Activated gamma-delta T cell treated with anti-CD3 and anti-CD28 coated beads, Interleukin-2, amount 50 U/mL, for 16 hours (primary cell): Measurements from ENCODE around the gene KLF2.
A peak's percentile ranks its signal among the peaks of the same experiment; 100 is the strongest.

Source experiments
- DNase-seq: peaks from one replicate; pipeline ENCODE4 v3.0.0-alpha.2; 2020; ENCODE audit warnings: low read depth

The KLF2 gene

DNA sequence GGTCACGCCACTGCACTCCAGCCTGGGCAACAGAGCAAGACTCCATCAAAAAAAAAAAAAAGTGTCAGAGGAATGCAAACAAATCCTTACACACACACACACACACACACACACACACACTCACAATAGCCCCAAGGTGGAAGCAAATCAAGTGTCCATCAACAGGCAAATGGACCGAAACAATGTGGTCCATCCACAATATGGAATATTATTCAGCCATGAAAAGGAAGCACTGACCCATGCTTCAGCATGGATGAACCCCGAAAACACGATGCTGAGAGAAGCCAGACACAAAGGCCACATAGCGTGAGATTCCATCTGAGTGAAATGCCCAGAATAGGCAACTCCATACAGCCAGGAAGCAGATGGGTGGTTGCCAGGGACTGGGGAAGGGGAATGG is 16.5 kb upstream of the KLF2 start:
- DNase-seq: no peak

GRCh38 chr19:16309643-16310042 is 15.0 kb upstream of the KLF2 start:
- no peak for DNase-seq

DNA sequence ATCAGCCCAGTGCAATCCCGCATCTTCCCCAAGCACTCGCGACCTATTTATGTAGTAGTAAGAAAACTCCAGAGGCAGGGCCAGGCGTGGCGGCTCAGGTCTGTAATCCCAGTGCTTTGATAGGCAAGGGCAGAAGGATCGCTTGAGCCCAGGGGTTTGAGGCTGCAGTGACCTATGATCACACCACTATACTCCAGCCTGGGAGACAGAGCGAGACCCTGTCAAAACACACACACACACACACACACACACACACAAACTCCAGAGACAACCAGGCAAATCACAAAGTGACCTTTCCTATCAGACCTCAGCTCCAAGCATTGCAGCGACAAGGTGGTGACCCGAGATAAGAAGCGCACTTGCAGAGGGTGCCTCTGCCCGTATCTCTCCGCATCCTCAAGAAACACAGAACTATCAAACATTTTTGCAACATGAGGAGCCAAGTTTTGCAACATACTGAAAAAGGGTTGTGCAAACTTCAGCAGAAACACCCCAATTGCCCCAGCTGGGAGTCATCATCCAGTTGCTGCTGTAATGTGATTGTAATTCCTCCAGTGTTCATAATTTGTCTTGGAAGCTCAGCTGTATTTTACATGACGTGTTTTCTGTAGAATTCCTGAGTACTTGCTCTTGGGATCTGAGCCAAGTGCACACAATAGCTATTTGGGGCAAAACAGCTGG is 8.7 kb upstream of the KLF2 start:
- no peak for DNase-seq

DNA sequence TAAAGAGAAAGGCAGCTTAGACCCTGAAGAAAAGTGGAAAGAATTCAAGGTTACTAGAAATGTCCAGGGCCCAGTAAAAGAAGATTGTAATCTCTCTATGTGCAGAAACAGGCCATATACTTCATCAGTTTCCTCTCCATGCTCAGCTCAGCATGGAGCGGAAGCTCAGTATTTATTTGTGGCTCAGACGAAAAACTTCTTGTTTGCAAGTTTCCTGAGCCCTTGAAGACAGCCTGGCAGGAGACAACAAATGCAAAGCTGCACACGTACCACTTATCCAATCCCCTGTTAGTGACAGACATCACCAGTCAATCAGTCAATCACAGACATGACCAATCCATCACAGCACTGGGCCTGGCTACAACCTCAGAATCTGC is 8.1 kb upstream of the KLF2 start:
- no peak for DNase-seq

DNA sequence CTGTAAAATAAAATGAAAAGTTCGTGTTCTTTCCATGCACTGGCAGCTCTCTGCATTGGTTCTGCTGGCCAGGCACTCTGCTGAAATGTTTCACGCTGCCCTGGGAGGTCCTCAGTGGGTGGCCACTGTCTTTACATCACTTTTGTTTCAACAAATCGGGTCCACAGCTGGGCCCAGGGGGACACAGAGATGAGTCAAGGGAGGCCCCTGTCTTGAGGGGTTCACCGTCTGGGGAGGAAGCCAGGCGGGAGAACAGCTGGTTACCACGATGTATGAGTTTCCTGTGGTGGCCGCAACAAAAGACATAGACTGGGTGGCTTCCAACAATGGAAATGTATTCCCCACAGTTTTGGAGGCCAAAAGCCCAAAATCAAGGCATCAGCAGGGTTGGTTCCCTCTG is 5.1 kb upstream of the KLF2 start:
- DNase-seq: no peak

DNA sequence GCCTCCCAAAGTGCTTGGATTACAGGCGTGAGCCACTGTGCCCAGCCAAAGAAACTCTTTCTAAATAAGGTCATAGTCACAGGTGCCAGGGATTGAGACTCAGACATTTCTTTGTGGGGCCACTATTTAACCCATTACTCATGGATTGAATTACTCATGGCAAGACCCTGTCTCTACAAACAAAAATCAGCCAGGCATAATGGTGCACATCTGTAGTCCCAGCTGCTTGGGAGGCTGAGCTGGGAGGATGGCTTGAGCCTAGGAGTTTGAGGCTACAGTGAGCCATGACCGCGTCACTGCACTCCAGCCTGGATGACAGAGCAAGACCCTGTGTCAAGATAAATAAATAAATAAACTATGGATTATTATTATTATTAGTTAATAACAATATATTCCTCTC is 3.6 kb upstream of the KLF2 start:
- DNase-seq: no peak

DNA sequence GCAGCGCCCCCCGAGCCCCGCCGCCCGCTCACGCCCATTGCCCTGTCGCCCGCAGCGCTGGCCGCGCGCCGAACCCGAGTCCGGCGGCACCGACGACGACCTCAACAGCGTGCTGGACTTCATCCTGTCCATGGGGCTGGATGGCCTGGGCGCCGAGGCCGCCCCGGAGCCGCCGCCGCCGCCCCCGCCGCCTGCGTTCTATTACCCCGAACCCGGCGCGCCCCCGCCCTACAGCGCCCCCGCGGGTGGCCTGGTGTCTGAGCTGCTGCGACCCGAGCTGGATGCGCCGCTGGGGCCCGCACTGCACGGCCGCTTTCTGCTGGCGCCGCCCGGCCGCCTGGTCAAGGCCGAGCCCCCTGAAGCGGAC is 518 bp downstream of the KLF2 start:
- DNase-seq: no peak

GRCh38 chr19:16325641-16326400 is 1.2 kb downstream of the KLF2 start:
- DNase-seq: no peak

GRCh38 chr19:16326401-16327168 is 2.0 kb downstream of the KLF2 start:
- DNase-seq: no peak

DNA sequence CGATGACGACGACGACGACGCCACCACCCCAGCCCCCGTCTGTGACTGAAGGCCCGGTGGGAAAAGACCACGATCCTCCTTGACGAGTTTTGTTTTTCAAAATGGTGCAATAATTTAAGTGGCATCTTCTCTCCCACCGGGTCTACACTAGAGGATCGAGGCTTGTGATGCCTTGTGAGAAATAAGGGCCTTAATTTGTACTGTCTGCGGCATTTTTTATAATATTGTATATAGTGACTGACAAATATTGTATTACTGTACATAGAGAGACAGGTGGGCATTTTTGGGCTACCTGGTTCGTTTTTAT is 2.5 kb downstream of the KLF2 start:
- no peak for DNase-seq

DNA sequence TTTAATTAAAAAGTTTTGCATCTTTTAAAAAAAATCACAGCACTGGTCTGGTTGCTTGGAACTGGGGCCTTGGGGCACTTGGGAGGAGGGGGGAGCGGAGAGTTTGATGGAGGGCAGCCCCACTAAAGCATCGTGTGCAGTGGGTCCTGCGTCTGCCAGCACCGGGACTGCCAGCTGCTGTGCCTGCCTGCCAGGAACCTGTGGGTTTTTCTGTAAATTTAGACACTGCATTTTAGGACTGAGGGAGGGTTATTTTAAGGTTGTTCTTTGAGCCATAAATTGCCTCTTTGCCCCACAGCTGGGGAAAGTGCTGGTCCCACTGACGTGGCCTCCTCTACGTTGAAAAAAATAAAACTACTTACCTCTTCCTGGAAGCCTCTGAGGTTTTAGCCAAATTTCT is 2.9 kb downstream of the KLF2 start:
- no peak for DNase-seq

DNA sequence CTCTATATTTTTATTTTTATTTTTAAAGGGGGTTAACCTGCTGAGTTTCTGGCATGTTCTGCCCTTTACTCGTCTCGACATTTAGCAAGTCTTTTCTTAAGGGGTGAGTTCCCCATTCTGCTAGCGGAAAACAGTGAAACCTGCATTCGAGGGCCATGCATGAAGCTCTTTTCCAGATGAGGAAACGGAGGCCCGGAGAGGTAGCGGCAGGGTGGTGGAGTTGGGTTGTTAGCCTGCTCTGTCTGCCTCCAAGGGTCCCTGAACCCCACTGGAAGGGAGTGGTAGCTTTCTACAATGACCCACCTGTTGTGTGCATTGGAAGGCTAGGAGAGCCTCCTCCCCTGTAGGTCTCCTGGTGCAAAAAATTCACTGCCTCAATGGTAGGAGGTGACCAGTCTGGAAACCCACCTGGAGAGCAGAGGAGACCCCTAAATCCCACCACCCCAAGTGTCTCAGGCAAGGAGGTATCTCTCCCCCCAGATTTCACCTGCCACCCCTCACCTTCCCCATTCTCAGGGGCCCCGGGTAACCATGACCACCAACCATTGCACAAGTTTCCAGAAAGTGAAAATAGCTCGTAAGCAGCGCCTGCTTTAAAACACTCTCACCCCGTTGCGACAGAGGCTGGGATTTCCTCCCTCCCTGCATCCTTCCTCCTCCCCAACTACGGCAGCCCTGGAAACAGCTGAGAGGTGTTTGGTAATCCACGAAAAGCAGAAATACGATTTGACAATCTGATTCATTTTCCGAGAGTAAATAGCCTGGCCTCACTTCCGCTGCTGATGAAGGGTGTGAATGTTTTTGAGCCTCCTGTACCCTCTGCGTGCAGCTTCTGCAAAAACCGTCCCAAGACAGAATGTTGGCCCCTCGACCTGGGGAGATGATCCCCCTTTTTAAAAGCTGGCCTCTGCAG is 3.5 kb downstream of the KLF2 start:
- no peak for DNase-seq

GRCh38 chr19:16328824-16329482 is 4.3 kb downstream of the KLF2 start:
- no peak for DNase-seq

DNA sequence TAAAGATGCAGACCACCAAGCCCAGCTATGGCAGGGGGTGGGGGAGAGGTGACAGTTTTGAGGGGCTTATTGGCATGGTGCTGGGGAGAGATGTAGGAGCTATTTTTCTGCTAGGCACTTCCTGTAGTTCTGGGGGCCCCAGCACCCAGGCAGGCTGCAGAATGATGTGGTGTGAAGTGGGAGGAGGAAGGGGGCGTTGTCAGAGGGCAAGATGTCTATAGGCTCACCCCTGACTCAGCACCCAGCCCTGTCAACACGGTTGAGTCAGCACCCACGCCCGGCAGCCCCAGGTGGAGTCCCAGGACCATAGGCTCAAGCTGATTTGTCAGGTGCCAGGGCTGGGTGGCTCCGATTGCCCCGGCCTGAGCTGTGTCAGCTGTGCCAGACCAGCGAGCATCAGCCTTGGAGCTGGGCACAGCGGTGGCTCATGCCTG is 5.8 kb downstream of the KLF2 start:
- DNase-seq: peak; percentile 91

DNA sequence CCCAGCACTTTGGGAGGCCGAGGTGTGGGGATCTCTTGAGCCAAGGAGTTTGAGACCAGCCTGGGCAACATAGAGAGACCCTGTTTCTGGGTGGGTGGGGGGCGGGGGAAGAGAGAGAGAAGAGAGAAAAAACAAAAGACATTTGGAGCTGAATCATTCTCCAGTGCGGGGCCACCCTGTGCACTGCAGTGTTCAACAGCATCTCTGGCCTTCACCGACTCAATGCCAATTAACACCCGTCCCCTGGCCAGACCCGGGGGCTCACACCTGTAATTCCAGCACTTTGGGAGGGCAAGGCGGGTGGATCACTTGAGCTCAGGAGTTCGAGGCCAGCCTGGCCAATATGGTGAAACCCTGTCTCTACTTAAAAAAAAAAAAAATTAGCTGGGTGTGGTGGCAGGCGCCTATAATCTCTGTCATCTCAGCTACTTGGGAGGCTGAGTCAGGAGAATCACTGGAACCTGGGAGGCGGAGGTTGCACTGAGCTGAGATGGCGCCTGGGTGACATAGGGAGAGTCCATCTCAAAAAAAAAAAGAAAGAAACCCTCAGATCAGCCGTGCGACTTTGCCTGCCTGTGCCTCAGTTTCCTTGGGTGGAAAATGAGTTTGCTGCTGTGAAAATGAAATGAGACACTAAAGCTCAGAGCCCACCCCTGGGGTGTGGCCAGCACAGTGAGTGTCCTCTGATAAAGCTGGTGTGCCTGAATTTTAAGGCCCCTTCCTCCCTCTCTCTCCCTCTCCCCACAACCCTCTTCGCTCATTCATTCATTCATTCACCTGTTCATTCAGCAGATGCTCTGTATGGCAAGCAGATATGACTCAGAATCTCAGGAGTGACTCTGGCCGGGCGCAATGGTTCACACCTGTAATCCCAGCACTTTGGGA is 6.4 kb downstream of the KLF2 start:
- DNase-seq: no peak

DNA sequence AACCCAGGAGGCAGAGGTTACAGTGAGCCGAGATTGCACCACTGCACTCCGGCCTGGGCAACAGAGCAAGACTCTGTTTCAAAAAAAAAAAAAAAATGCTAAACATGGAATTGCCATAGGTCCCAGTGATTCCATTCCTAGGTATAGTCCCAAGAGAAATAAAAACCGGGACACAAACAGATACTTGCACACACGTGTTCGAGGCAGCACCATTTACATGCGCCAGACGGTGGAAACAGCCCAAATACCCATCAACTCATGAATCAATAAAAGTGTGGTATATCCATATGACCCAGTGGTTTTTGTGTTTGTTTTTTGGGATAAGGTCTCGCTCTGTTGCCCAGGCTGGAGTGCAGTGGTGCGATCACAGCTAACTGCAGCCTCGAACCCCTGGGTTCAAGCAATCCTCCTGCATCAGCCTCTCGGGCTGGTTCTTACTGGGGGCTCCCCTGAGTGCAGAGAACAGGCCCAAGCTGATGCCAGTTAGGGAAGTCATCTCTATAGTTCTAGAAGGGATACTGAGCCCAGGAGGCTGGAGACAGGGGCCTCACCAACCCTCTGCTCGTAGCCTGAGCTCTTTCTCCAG is 8.5 kb downstream of the KLF2 start:
- DNase-seq: no peak

GRCh38 chr19:16334411-16334810 is 9.8 kb downstream of the KLF2 start:
- no peak for DNase-seq

DNA sequence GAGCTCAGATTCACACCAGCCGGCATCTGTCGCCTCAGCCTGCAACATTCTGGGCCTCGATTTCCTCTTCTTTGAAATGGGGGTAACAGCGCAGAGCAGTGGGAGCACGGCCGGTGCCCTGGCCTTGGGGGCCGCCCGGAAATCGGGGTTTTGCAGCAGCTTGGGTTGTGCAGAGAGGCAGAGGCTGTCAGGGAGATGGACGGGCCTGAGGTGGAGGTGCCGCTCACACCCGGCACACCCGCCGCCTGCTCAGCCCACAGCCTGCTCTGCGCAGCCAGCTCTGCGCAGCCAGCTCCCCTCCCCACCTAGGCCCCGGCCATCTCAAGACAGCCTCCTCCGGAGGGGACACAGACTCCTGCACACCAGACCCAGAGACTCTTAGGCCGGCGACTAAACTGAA is 10.6 kb downstream of the KLF2 start:
- no peak for DNase-seq

DNA sequence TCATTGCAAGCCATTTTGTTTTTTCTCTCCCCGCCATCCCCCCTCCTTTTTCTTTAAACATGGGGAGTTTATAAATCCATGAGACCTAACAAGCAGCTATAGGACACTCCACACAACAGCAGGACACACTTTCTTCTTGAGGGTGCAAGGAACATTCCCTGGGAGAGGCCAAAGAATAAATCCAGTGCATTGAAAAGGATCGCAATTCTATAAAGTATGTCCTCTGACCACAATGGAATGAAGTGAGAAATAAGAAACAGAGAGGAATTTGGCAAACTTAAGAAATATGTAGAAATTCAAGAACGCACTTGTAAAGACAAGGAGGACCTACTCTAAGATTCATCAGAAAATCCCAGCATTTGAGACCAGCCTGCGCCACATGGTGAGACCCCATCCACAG is 11.9 kb downstream of the KLF2 start:
- no peak for DNase-seq

DNA sequence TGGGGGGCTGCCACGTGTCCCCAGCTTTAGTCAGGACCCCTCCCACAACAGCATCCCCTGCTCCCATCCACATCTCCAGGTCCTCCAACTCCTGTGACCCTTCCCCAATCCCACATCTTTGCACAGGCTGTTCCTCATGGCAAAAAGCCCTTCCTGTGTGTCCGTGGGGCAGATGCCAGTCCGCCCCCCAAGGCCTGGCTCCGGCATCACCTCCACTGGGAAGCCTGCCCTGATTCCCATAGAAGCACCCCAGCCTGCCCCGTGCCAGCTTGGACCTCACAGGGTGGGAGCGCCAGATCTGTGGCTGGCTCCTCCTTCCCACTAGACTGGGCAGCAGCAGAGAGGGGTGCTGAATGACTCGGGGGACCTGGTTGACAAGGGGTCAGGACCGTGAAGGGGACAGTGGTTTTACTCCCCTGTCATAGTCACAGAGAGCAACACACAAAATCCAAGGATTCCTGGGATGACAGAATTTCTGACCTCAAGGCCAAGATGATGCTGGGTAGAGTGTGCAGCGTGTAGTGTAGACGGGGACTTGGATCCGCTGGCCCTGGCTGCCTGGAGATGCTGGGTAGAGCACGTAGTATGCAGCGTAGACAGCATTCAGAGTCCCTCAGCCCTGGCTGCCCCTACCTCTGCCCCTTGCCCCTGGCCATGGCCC is 13.3 kb downstream of the KLF2 start:
- DNase-seq: no peak
